Type B pancreatic cell (in vitro differentiated cells): Measurements from ENCODE around the gene ITFG1. TPM values are rescaled to one million over a fixed set of nuclear protein-coding genes. Genes with fewer than 3 reads are reported as not detected.
"Not testable (repeated sequence)": the region's sequence is repeated elsewhere in the genome, so short reads cannot be mapped to it uniquely, and the experiment has no call there.

Source experiments
- DNase-seq: peaks from one replicate; pipeline ENCODE4 v3.0.0; 2021; ENCODE audit warnings: mixed read lengths; ENCODE audit not compliant: unreplicated experiment; ENCODE audit errors: extremely low spot score
- H3K27ac Mint-ChIP-seq: 2 replicates; pipeline ENCODE4 v1.8.0; 2021; ENCODE audit warnings: mild to moderate bottlenecking, mixed read lengths
- H3K27me3 Mint-ChIP-seq: 2 replicates; pipeline ENCODE4 v1.8.0; 2021; ENCODE audit warnings: mixed read lengths
- H3K36me3 Mint-ChIP-seq: 2 replicates; pipeline ENCODE4 v1.8.0; 2021; ENCODE audit warnings: mixed read lengths
- H3K4me1 Mint-ChIP-seq: one replicate; pipeline ENCODE4 v1.8.0; 2021; ENCODE audit warnings: mixed read lengths; ENCODE audit not compliant: unreplicated experiment
- H3K4me3 Mint-ChIP-seq: 2 replicates; pipeline ENCODE4 v1.8.0; 2021; ENCODE audit warnings: mild to moderate bottlenecking, mixed read lengths
- H3K9me3 Mint-ChIP-seq: 2 replicates; pipeline ENCODE4 v1.8.0; 2021; ENCODE audit warnings: mixed read lengths
- CTCF ChIP-seq: fragments of 200-600 bp; sonication (generic); conservative IDR thresholded peaks from 2 replicates; pipeline ENCODE4 v1.5.0; 2021; ENCODE audit warnings: antibody characterized with exemption, mild to moderate bottlenecking
- total RNA-seq: library from RNA; stranded (reverse); gene quantifications from 2 replicates; pipeline ENCODE4 v1.2.1, GENCODE V29; 2021; ENCODE audit warnings: low replicate concordance

ITFG1 gene
- total RNA-seq, 1 donor from 2014 or later, result 47.1 TPM

GRCh38 chr16:47139561-47140185 is 321.2 kb downstream of the ITFG1 start:
- Mint-ChIP-seq H3K27me3 (peaks cover 12% of the 10 kb centered on the region), H3K4me3 (peak overlapping the region; percentile 66), H3K4me1 (peaks cover 49% of the 10 kb centered on the region), H3K27ac (no peak overlapping the region), H3K36me3 (peaks cover 4% of the 10 kb centered on the region), H3K9me3 (no peaks in the 10 kb centered on the region)
- DNase-seq, result no peak
- no peak for TF ChIP-seq CTCF

GRCh38 chr16:47137925-47138324 is 322.9 kb downstream of the ITFG1 start:
- peaks cover 49% of the 10 kb centered on the region for H3K4me1 Mint-ChIP-seq
- not testable (repeated sequence) for H3K27me3 Mint-ChIP-seq, H3K27ac Mint-ChIP-seq, H3K36me3 Mint-ChIP-seq, DNase-seq, H3K4me3 Mint-ChIP-seq, H3K9me3 Mint-ChIP-seq

- Mint-ChIP-seq H3K9me3 (no peaks in the 10 kb centered on the region), H3K36me3 (peaks cover 3% of the 10 kb centered on the region), H3K27ac (no peak overlapping the region), H3K27me3 (no peaks in the 10 kb centered on the region), H3K4me1 (peaks cover 45% of the 10 kb centered on the region), H3K4me3 (no peak overlapping the region)
- no peak for TF ChIP-seq CTCF
- DNase-seq, result no peak
Observed at GRCh38 chr16:47136099-47136842, 324.6 kb downstream of the ITFG1 start.

GRCh38 chr16:47134550-47134949 is 326.3 kb downstream of the ITFG1 start:
- DNase-seq, result no peak
- no peak overlapping the region for H3K4me3 Mint-ChIP-seq
- H3K9me3 Mint-ChIP-seq, result no peaks in the 10 kb centered on the region
- no peak for TF ChIP-seq CTCF
- no peaks in the 10 kb centered on the region for H3K27me3 Mint-ChIP-seq
- peaks cover 35% of the 10 kb centered on the region for H3K4me1 Mint-ChIP-seq
- H3K27ac Mint-ChIP-seq, result no peak overlapping the region
- peaks cover 3% of the 10 kb centered on the region for H3K36me3 Mint-ChIP-seq

- H3K36me3 Mint-ChIP-seq, result peaks cover 8% of the 10 kb centered on the region
- H3K4me1 Mint-ChIP-seq, result peaks cover 15% of the 10 kb centered on the region
- H3K9me3 Mint-ChIP-seq, result no peaks in the 10 kb centered on the region
- DNase-seq, result no peak
- peak; percentile 20 for TF ChIP-seq CTCF
- no peaks in the 10 kb centered on the region for H3K27me3 Mint-ChIP-seq
- no peak overlapping the region for H3K27ac Mint-ChIP-seq
- H3K4me3 Mint-ChIP-seq, result no peak overlapping the region
Observed at GRCh38 chr16:47132308-47132707, 328.6 kb downstream of the ITFG1 start.

- DNase-seq, result no peak
- no peaks in the 10 kb centered on the region for H3K27me3 Mint-ChIP-seq
- no peaks in the 10 kb centered on the region for H3K9me3 Mint-ChIP-seq
- TF ChIP-seq CTCF, result no peak
- H3K4me3 Mint-ChIP-seq, result no peak overlapping the region
- no peak overlapping the region for H3K27ac Mint-ChIP-seq
- peaks cover 13% of the 10 kb centered on the region for H3K36me3 Mint-ChIP-seq
- H3K4me1 Mint-ChIP-seq, result peaks cover 23% of the 10 kb centered on the region
Observed at GRCh38 chr16:47129755-47130435, 331.0 kb downstream of the ITFG1 start.
